Measurements from ENCODE around the gene WDR27.
A peak's percentile ranks its signal among the peaks of the same experiment; 100 is the strongest.

The WDR27 gene

DNA sequence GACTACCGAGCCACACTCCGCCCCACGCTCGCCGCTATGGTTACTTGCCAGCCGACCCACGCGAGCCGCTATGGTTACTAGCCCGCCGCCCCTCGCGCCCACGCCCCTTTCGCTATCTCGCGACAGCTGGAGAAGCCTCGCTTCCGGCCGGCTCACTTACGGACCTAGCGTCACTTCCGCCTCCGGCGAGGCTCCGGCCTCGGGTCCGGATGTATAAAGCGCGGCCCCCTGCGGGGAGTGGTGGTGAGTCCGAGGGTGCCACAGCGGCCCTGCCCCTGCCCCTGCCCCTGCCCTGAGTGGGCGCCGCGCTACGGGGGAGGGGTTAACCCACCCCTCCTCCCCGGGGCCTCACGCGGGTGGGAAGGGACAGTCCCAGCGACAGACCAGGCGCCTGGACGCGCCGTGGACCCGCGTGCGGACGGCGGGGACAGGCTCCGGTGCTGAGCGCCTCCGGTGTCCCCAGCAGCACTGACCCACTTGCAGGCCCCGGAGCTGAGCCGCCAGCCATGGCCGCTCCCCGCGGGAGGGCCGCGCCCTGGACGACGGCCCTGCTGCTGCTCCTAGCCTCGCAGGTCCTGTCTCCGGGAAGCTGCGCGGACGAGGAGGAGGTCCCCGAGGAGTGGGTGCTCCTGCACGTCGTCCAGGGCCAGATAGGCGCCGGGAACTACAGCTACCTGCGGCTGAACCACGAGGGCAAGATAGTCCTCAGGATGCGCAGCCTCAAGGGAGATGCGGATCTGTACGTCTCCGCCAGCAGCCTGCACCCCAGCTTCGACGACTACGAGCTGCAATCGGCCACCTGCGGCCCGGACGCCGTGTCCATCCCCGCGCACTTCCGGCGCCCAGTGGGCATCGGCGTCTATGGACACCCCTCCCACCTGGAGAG lies at the start of gene WDR27, which contains the start of gene C6orf120:
Gene WDR27, minus strand, starts transcription at position 76 of the 886 bp plus-strand sequence. CDS start 13,024 bp downstream, outside the sequence.
Gene C6orf120, plus strand, starts transcription at position 173 of the 886 bp plus-strand sequence. Its CDS starts 334 bp downstream, at position 507.
- Histone ChIP-seq H3K79me2 (ENCODE audit: insufficient read depth, low read length) (peaks cover 42% of the 10 kb centered on the region), H3K4me2 (ENCODE audit: low read depth, low read length, poor library complexity, severe bottlenecking) (peak within 1 kb of the TSS; percentile 95), H3K9ac (ENCODE audit: low read depth, low read length, poor library complexity, severe bottlenecking) (peak within 1 kb of the TSS; percentile 94), H3K36me3 (ENCODE audit: insufficient read depth, low read length) (peaks cover 13% of the 10 kb centered on the region; the same call in 1 of the 2 replicates), H3K4me3 (ENCODE audit: low read length, poor library complexity, severe bottlenecking) (peak within 1 kb of the TSS; percentile 97), H4K20me1 (ENCODE audit: insufficient read depth, low read length, poor library complexity, severe bottlenecking) (peaks cover 11% of the 10 kb centered on the region), H3K9me3 (ENCODE audit: insufficient read depth, low read depth, low read length) (no peaks in the 10 kb centered on the region), H3K27me3 (ENCODE audit: insufficient read depth, low read length, poor library complexity, severe bottlenecking) (no peaks in the 10 kb centered on the region), H2AFZ (ENCODE audit: low read length) (peak within 1 kb of the TSS; percentile 97), H3K9me2 (replicated peaks; ENCODE audit: low read depth, low read length) (no peaks in the 10 kb centered on the region), H3F3A (ENCODE audit: low read depth) (no peaks in the 10 kb centered on the region), H3K4me1 (ENCODE audit: insufficient read depth, low read length, poor library complexity, severe bottlenecking) (peaks cover 40% of the 10 kb centered on the region)
- no peak for TF ChIP-seq EZH2phosphoT487 (IDR thresholded peaks at IDR 0.05; ENCODE audit: borderline replicate concordance)
- TF ChIP-seq, protein P1, sequence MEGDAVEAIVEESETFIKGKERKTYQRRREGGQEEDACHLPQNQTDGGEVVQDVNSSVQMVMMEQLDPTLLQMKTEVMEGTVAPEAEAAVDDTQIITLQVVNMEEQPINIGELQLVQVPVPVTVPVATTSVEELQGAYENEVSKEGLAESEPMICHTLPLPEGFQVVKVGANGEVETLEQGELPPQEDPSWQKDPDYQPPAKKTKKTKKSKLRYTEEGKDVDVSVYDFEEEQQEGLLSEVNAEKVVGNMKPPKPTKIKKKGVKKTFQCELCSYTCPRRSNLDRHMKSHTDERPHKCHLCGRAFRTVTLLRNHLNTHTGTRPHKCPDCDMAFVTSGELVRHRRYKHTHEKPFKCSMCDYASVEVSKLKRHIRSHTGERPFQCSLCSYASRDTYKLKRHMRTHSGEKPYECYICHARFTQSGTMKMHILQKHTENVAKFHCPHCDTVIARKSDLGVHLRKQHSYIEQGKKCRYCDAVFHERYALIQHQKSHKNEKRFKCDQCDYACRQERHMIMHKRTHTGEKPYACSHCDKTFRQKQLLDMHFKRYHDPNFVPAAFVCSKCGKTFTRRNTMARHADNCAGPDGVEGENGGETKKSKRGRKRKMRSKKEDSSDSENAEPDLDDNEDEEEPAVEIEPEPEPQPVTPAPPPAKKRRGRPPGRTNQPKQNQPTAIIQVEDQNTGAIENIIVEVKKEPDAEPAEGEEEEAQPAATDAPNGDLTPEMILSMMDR (conservative IDR thresholded peaks at IDR 0.05; ENCODE audit: low read length) = no peak

DNA sequence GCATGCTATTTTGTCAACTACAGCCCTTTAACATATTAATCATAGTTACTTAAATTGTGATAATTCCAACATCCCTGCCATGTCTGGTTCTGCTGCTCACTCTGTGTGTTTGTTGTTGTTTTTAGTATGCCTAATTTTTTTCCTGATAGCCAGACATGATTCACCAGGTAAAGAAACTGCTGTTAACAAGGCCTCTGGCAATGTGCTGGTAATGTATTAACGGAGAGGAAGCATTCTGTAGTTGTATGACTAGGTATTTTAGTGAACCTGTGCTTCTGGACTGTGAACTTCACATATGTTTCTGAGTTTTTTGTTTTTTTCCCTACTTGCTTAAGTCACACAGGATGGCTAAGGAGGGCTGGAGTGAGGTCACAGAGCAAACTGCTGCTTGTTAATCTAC lies 44.7 kb upstream of the WDR27 start:
- Histone ChIP-seq H3K9ac (ENCODE audit: low read depth, low read length, poor library complexity, severe bottlenecking) (no peak overlapping the region), H3K4me1 (ENCODE audit: insufficient read depth, low read length, poor library complexity, severe bottlenecking) (peaks cover 12% of the 10 kb centered on the region), H3K79me2 (ENCODE audit: insufficient read depth, low read length) (peaks cover 21% of the 10 kb centered on the region), H3K4me3 (ENCODE audit: low read length, poor library complexity, severe bottlenecking) (no peak overlapping the region), H3F3A (ENCODE audit: low read depth) (no peaks in the 10 kb centered on the region), H3K4me2 (ENCODE audit: low read depth, low read length, poor library complexity, severe bottlenecking) (no peak overlapping the region), H3K9me2 (replicated peaks; ENCODE audit: low read depth, low read length) (no peaks in the 10 kb centered on the region), H3K27me3 (ENCODE audit: insufficient read depth, low read length, poor library complexity, severe bottlenecking) (no peaks in the 10 kb centered on the region), H3K36me3 (ENCODE audit: insufficient read depth, low read length) (no peaks in the 10 kb centered on the region), H2AFZ (ENCODE audit: low read length) (no peak overlapping the region), H4K20me1 (ENCODE audit: insufficient read depth, low read length, poor library complexity, severe bottlenecking) (no peaks in the 10 kb centered on the region), H3K9me3 (ENCODE audit: insufficient read depth, low read depth, low read length) (no peaks in the 10 kb centered on the region)
- no peak for TF ChIP-seq EZH2phosphoT487 (IDR thresholded peaks at IDR 0.05; ENCODE audit: borderline replicate concordance)
- TF ChIP-seq, protein P1 (conservative IDR thresholded peaks at IDR 0.05; ENCODE audit: low read length) = no peak

DNA sequence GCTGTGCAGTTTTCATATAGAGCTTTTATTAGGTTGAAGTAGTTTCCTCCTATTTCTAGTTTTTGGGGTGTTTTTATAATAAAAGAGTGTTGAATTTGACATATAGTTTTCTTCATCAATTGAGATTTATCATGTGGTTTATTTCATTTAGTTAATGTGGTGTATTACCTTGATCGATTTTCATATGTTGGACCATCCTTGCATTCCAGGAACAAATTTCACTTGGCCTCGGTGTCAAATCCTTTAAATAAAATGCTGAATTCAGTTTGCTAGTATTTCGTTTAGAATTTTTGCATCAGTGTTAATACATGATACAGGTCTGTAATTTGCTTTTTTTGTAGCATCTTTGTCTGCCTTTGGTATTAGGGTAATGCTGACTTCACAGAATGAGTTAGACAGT lies 43.6 kb upstream of the WDR27 start:
- Histone ChIP-seq H3K79me2 (ENCODE audit: insufficient read depth, low read length) (peaks cover 13% of the 10 kb centered on the region), H3K4me2 (ENCODE audit: low read depth, low read length, poor library complexity, severe bottlenecking) (no peak overlapping the region), H2AFZ (ENCODE audit: low read length) (no peak overlapping the region), H3K4me3 (ENCODE audit: low read length, poor library complexity, severe bottlenecking) (no peak overlapping the region), H4K20me1 (ENCODE audit: insufficient read depth, low read length, poor library complexity, severe bottlenecking) (no peaks in the 10 kb centered on the region), H3F3A (ENCODE audit: low read depth) (no peaks in the 10 kb centered on the region), H3K9me3 (ENCODE audit: insufficient read depth, low read depth, low read length) (no peaks in the 10 kb centered on the region), H3K27me3 (ENCODE audit: insufficient read depth, low read length, poor library complexity, severe bottlenecking) (no peaks in the 10 kb centered on the region), H3K9me2 (replicated peaks; ENCODE audit: low read depth, low read length) (no peaks in the 10 kb centered on the region), H3K9ac (ENCODE audit: low read depth, low read length, poor library complexity, severe bottlenecking) (no peak overlapping the region), H3K4me1 (ENCODE audit: insufficient read depth, low read length, poor library complexity, severe bottlenecking) (peaks cover 9% of the 10 kb centered on the region), H3K36me3 (ENCODE audit: insufficient read depth, low read length) (no peaks in the 10 kb centered on the region)
- TF ChIP-seq, protein P1 (conservative IDR thresholded peaks at IDR 0.05; ENCODE audit: low read length) = no peak
- TF ChIP-seq EZH2phosphoT487 (IDR thresholded peaks at IDR 0.05; ENCODE audit: borderline replicate concordance) = no peak

Data from Loucy (cell line).